HL-60 (cell line): Measurements from ENCODE around the gene PPP1R7.

Experiments
- DNase-seq, 2 experiments: peaks; one replicate each; pipeline ENCODE4 v3.0.0-alpha.2; 2010 to 2020; ENCODE audit warnings: low read depth in 1 of 2, low spot score in 1 of 2
- H3K27ac ChIP-seq: fragments of 250-450 bp; sonication (Bioruptor Pico); replicated peaks from 2 replicates; pipeline ENCODE4 v1.5.1; 2020; ENCODE audit warnings: mild to moderate bottlenecking, moderate library complexity
- H3K27me3 ChIP-seq: fragments of 250-450 bp; sonication (Bioruptor Pico); 2 replicates; pipeline ENCODE4 v1.5.1; 2021; ENCODE audit warnings: mild to moderate bottlenecking, moderate library complexity; ENCODE audit not compliant: insufficient read depth, poor library complexity, severe bottlenecking
- H3K4me3 ChIP-seq: replicated peaks from 2 replicates; pipeline ENCODE4 v1.5.1; 2011; ENCODE audit warnings: mild to moderate bottlenecking, control low read depth, low read length; ENCODE audit not compliant: insufficient read depth
- GABPA ChIP-seq: IDR thresholded peaks from 2 replicates; pipeline ENCODE4 v1.6.1; 2012; ENCODE audit warnings: low read depth
- POLR2AphosphoS5 ChIP-seq: IDR thresholded peaks from 2 replicates; pipeline ENCODE4 v1.6.1; 2012; ENCODE audit warnings: low read depth
- SPI1 ChIP-seq: IDR thresholded peaks from 2 replicates; pipeline ENCODE4 v1.6.1; 2012; ENCODE audit warnings: low read depth, mild to moderate bottlenecking, borderline replicate concordance
- TF ChIP-seq, protein P1 (sequence below): IDR thresholded peaks from 2 replicates; pipeline ENCODE4 v1.6.1; 2012; ENCODE audit warnings: low read depth; ENCODE audit not compliant: insufficient replicate concordance
- TF ChIP-seq, protein P2 (sequence below): IDR thresholded peaks from one replicate; pipeline ENCODE4 v1.5.1; 2011; ENCODE audit warnings: low read length, control low read depth, inconsistent platforms; ENCODE audit not compliant: insufficient read depth

The PPP1R7 gene

DNA sequence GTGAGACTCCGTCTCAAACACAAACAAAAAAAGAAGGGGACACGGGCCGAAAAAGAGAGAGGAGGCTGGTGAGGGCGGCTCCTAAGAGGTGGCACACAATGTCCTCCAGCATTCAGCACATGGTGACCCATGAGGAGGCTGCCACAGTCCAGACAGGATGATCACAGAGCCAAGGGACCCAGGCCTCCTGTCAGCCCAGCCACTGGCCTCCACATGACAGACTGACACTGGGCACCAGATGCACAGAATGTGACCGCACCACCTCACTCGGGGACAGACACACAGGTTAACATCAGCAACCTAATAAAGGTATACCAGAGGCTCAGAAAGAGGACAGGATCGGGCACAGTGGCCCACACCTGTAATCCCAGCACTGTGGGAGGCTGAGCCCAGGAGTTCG is 22.0 kb upstream of the PPP1R7 start:
- no peak for DNase-seq
- Histone ChIP-seq H3K27me3 (no peaks in the 10 kb centered on the region), H3K27ac (no peak overlapping the region), H3K4me3 (no peak overlapping the region)
- TF ChIP-seq POLR2AphosphoS5 (no peak), GABPA (no peak)
- TF ChIP-seq, protein P1, sequence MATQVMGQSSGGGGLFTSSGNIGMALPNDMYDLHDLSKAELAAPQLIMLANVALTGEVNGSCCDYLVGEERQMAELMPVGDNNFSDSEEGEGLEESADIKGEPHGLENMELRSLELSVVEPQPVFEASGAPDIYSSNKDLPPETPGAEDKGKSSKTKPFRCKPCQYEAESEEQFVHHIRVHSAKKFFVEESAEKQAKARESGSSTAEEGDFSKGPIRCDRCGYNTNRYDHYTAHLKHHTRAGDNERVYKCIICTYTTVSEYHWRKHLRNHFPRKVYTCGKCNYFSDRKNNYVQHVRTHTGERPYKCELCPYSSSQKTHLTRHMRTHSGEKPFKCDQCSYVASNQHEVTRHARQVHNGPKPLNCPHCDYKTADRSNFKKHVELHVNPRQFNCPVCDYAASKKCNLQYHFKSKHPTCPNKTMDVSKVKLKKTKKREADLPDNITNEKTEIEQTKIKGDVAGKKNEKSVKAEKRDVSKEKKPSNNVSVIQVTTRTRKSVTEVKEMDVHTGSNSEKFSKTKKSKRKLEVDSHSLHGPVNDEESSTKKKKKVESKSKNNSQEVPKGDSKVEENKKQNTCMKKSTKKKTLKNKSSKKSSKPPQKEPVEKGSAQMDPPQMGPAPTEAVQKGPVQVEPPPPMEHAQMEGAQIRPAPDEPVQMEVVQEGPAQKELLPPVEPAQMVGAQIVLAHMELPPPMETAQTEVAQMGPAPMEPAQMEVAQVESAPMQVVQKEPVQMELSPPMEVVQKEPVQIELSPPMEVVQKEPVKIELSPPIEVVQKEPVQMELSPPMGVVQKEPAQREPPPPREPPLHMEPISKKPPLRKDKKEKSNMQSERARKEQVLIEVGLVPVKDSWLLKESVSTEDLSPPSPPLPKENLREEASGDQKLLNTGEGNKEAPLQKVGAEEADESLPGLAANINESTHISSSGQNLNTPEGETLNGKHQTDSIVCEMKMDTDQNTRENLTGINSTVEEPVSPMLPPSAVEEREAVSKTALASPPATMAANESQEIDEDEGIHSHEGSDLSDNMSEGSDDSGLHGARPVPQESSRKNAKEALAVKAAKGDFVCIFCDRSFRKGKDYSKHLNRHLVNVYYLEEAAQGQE: no peak

DNA sequence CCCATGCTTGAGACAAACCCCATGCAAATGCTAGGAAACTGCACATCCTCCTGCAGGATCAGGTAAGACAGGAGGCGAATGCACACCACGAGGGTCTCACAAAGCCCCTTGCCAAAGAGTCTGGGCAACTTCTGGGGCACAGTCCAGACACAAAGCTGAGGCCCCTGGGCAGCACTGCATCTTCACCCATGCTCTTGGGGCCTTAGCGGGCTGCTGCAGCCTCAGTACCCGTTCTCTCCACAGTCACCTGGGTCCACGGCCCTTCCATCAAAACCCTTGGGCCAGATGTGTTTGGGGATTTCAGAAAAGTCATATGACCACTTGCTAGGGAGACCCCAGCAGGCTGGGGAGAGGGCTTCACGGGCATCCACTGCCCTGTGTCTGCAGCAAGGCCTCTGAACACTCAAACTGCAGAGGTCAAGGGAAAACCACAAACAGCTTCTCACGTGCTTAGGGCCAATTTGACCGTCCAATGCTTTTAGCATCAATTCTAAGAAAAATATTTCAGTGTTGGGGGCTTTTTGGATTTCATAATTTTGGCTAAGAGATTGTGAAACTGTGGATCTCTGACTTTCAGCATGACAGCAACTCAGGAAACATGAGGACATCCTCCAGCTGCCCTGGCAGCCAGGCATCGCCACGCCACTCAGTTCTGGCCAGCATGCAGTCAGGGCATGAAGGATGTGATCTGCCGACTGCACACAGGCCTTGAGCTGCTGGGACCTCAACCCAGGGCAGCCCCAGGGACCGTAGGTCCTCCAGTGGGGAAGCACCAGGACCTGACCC is 21.0 kb upstream of the PPP1R7 start:
- Histone ChIP-seq H3K27ac (no peak overlapping the region), H3K4me3 (no peak overlapping the region), H3K27me3 (no peaks in the 10 kb centered on the region)
- DNase-seq: no peak
- TF ChIP-seq, protein P2, sequence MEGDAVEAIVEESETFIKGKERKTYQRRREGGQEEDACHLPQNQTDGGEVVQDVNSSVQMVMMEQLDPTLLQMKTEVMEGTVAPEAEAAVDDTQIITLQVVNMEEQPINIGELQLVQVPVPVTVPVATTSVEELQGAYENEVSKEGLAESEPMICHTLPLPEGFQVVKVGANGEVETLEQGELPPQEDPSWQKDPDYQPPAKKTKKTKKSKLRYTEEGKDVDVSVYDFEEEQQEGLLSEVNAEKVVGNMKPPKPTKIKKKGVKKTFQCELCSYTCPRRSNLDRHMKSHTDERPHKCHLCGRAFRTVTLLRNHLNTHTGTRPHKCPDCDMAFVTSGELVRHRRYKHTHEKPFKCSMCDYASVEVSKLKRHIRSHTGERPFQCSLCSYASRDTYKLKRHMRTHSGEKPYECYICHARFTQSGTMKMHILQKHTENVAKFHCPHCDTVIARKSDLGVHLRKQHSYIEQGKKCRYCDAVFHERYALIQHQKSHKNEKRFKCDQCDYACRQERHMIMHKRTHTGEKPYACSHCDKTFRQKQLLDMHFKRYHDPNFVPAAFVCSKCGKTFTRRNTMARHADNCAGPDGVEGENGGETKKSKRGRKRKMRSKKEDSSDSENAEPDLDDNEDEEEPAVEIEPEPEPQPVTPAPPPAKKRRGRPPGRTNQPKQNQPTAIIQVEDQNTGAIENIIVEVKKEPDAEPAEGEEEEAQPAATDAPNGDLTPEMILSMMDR: no peak
- TF ChIP-seq, protein P1: no peak
- no peak for TF ChIP-seq GABPA
- TF ChIP-seq SPI1: no peak
- TF ChIP-seq POLR2AphosphoS5: no peak

DNA sequence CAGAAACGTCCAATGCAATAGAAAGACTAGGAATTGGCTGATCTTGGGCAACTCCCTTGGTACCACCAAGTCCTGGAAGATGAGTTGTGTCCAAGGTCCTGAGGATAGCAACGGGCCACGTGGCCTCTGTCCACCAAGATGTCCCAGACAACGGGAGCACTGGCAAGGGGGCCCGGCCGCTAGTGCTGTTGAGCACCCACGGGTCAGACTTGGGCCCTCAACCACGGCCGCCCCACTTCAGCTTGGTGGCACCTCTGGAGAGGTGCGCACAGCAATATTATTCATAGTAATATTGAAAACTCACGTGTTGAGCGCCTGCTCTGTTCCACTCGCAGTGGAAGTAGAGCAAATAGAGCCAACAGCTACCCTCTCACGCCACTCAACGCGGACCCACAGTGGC is 20.0 kb upstream of the PPP1R7 start:
- Histone ChIP-seq H3K27me3 (no peaks in the 10 kb centered on the region), H3K27ac (no peak overlapping the region), H3K4me3 (no peak overlapping the region)
- TF ChIP-seq GABPA (no peak), POLR2AphosphoS5 (no peak), SPI1 (no peak)
- TF ChIP-seq, protein P1: no peak
- TF ChIP-seq, protein P2: no peak
- no peak for DNase-seq
